Measurements from ENCODE around the gene PCAT7. TPM values are rescaled to one million over a fixed set of nuclear protein-coding genes. Genes with fewer than 3 reads are reported as not detected.
"Not testable (repeated sequence)": the region's sequence is repeated elsewhere in the genome, so short reads cannot be mapped to it uniquely, and the experiment has no call there.

Gene PCAT7
- total and polyA plus RNA-seq, 2 donors (not counting 3 experiments of a cell fraction or from before 2014, with no cell fraction given): not detected

DNA sequence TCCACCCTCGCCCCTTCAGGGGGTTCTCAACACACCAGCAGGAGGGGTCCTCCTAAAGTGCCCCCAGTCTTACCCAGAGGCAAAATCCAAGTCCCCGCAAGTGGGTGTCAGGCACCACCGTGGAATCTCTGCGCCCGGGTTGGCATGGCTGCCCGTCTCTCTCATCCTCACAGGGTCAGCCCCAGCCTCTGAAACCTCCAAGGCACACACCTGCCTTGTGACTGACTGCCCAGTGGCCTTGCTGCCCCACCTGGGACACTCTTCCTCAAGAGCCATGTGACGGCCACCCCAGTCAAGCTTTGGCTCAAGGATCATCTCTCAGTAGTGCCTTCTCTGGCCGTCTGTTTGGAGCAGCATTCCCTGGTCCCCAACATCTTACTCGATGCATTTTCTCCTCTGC is 33.8 kb downstream of the PCAT7 start:
- Histone ChIP-seq H3K36me3 (ENCODE audit: control insufficient read depth in 2 of 2, extremely low read depth in 1 of 2, insufficient read depth in 2 of 2, low read length in 2 of 2) (no peaks in the 10 kb centered on the region), H3K9me3 (replicated peaks; ENCODE audit: control insufficient read depth, insufficient read depth, low read length) (no peaks in the 10 kb centered on the region), H3K79me2 (ENCODE audit: control insufficient read depth, insufficient read depth, low read length) (no peaks in the 10 kb centered on the region), H3K27me3 (ENCODE audit: control insufficient read depth in 2 of 2, insufficient read depth in 2 of 2, low read length in 2 of 2) (no peaks in the 10 kb centered on the region), H3K27ac (ENCODE audit: insufficient read depth, low read depth, low read length) (no peak overlapping the region), H3K4me2 (ENCODE audit: insufficient read depth, low read length) (no peak overlapping the region), H4K20me1 (replicated peaks; ENCODE audit: control insufficient read depth, extremely low read depth, insufficient read depth, low read length) (no peaks in the 10 kb centered on the region), H3K9ac (replicated peaks; ENCODE audit: extremely low read depth, insufficient read depth, low read length) (no peak overlapping the region), H3K4me1 (ENCODE audit: control insufficient read depth, extremely low read depth, insufficient read depth, low read length) (no peaks in the 10 kb centered on the region), H3K9me1 (replicated peaks; ENCODE audit: control insufficient read depth, extremely low read depth, insufficient read depth, low read length) (no peaks in the 10 kb centered on the region), H2AFZ (ENCODE audit: low read depth, low read length) (no peak overlapping the region), H3K4me3 (replicated peaks in 1 of 3; ENCODE audit: insufficient read depth in 1 of 3, low read depth in 1 of 3, low read length in 3 of 3) (no peak overlapping the region)
- dilution Hi-C loops (cut with MboI; ENCODE audit: extremely low pct_ligation_motif_present, low sequenced_read_pairs): no loop called here
- intact Hi-C loops (cut with micrococcal nuclease): no loop called here
- no peak for TF ChIP-seq POLR2AphosphoS5 (IDR thresholded peaks at IDR 0.05; ENCODE audit: insufficient read depth, low read depth, low read length)
- TF ChIP-seq POLR2A (IDR thresholded peaks at IDR 0.05; ENCODE audit: low read depth, low read length): no peak
- TF ChIP-seq, protein P1, sequence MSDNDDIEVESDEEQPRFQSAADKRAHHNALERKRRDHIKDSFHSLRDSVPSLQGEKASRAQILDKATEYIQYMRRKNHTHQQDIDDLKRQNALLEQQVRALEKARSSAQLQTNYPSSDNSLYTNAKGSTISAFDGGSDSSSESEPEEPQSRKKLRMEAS (IDR thresholded peaks at IDR 0.05; ENCODE audit: insufficient read depth, insufficient read length): no peak
- TF ChIP-seq FOS (IDR thresholded peaks at IDR 0.05; ENCODE audit: borderline replicate concordance, insufficient read depth, low read length): no peak
- no TSS peak for BruUV-seq (replicated peaks)
- DNase-seq (ENCODE audit: low read depth, low spot score) (no peak), FAIRE-seq (no peak)
- CTCF ChIA-PET: no interaction called here
- POLR2A ChIA-PET: no interaction called here

DNA sequence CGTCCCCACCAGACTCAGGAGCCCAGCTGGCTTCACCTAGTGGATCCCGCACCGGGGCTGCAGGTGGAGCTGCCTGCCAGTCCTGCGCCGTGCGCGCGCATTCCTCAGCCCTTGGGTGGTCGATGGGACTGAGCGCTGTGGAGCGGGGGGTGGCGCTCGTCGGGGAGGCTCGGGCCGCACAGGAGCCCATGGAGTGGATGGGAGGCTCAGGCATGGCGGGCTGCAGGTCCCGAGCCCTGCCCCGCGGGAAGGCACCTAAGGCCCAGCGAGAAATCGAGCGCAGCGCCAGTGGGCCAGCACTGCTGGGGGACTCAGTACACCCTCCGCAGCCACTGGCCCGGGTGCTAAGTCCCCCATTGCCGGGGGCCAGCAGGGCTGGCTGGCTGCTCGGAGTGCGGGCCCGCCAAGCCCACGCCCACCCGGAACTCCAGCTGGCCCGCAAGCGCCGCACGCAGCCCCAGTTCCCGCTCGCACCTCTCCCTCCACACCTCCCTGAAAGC is 36.2 kb downstream of the PCAT7 start:
- H3K9me1 ChIP-seq (replicated peaks; ENCODE audit: control insufficient read depth, extremely low read depth, insufficient read depth, low read length); H3K4me3 ChIP-seq (replicated peaks in 1 of 3; ENCODE audit: insufficient read depth in 1 of 3, low read depth in 1 of 3, low read length in 3 of 3); intact Hi-C loops (cut with micrococcal nuclease); H3K79me2 ChIP-seq (ENCODE audit: control insufficient read depth, insufficient read depth, low read length); dilution Hi-C loops (cut with MboI; ENCODE audit: extremely low pct_ligation_motif_present, low sequenced_read_pairs); H2AFZ ChIP-seq (ENCODE audit: low read depth, low read length); CTCF ChIA-PET; DNase-seq (ENCODE audit: low read depth, low spot score); H3K4me1 ChIP-seq (ENCODE audit: control insufficient read depth, extremely low read depth, insufficient read depth, low read length); FAIRE-seq; H3K9ac ChIP-seq (replicated peaks; ENCODE audit: extremely low read depth, insufficient read depth, low read length); H3K27me3 ChIP-seq (ENCODE audit: control insufficient read depth in 2 of 2, insufficient read depth in 2 of 2, low read length in 2 of 2); H3K27ac ChIP-seq (ENCODE audit: insufficient read depth, low read depth, low read length); H3K4me2 ChIP-seq (ENCODE audit: insufficient read depth, low read length); H3K9me3 ChIP-seq (replicated peaks; ENCODE audit: control insufficient read depth, insufficient read depth, low read length); H3K36me3 ChIP-seq (ENCODE audit: control insufficient read depth in 2 of 2, extremely low read depth in 1 of 2, insufficient read depth in 2 of 2, low read length in 2 of 2); BruUV-seq (replicated peaks); POLR2A ChIA-PET; H4K20me1 ChIP-seq (replicated peaks; ENCODE audit: control insufficient read depth, extremely low read depth, insufficient read depth, low read length): not testable (repeated sequence)
